Fibroblast of lung (primary cell): ENCODE data around the gene VRK1. TPM values are rescaled to one million over a fixed set of nuclear protein-coding genes. Genes with fewer than 3 reads are reported as not detected.

Experiments
- DNase-seq, 2 donors: peaks; one replicate each; pipeline versions ENCODE4 v3.0.0 to v3.0.0-alpha.2; 2010; ENCODE audit warnings: low read depth in 2 of 2
- H2AFZ ChIP-seq: 2 replicates; pipeline ENCODE4 v1.5.1; 2012; ENCODE audit warnings: low read length, control low read depth, inconsistent platforms
- H3K27ac ChIP-seq: 2 replicates; pipeline ENCODE4 v1.5.1; 2011; ENCODE audit warnings: low read length, control low read depth; ENCODE audit not compliant: insufficient read depth
- H3K27me3 ChIP-seq: 2 replicates; pipeline ENCODE4 v1.5.1; 2011; ENCODE audit warnings: mild to moderate bottlenecking, low read length; ENCODE audit not compliant: control insufficient read depth, insufficient read depth
- H3K36me3 ChIP-seq: 2 replicates; pipeline ENCODE4 v1.5.1; 2011; ENCODE audit warnings: low read length; ENCODE audit not compliant: control insufficient read depth, insufficient read depth
- H3K4me1 ChIP-seq: 2 replicates; pipeline ENCODE4 v1.5.1; 2011; ENCODE audit warnings: low read length; ENCODE audit not compliant: control insufficient read depth, insufficient read depth; ENCODE audit errors: extremely low read depth
- H3K4me2 ChIP-seq: 2 replicates; pipeline ENCODE4 v1.5.1; 2011; ENCODE audit warnings: low read length, control low read depth; ENCODE audit not compliant: insufficient read depth; ENCODE audit errors: extremely low read depth
- H3K4me3 ChIP-seq, 4 experiments: fragments of 200-600 bp in 1 of 4; sonication (generic) in 1 of 4; replicated peaks in 1 of 4; 2 replicates each; pipeline ENCODE4 v1.5.1; 2011 to 2016; ENCODE audit warnings: low read length in 4 of 4, low read depth in 3 of 4, mild to moderate bottlenecking in 3 of 4, control low read depth in 2 of 4, inconsistent platforms in 1 of 4, mixed read lengths in 1 of 4; ENCODE audit not compliant: insufficient read depth in 1 of 4; ENCODE audit errors: control extremely low read depth in 1 of 4
- H3K79me2 ChIP-seq: 2 replicates; pipeline ENCODE4 v1.5.1; 2012; ENCODE audit warnings: mild to moderate bottlenecking, low read length, inconsistent platforms; ENCODE audit not compliant: control insufficient read depth, insufficient read depth
- H3K9ac ChIP-seq: 2 replicates; pipeline ENCODE4 v1.5.1; 2011; ENCODE audit warnings: mild to moderate bottlenecking, low read length, control low read depth; ENCODE audit not compliant: insufficient read depth
- H3K9me3 ChIP-seq: 2 replicates; pipeline ENCODE4 v1.5.1; 2012; ENCODE audit warnings: low read depth, low read length; ENCODE audit not compliant: control insufficient read depth, insufficient read depth
- H4K20me1 ChIP-seq: 2 replicates; pipeline ENCODE4 v1.5.1; 2011; ENCODE audit warnings: low read length; ENCODE audit not compliant: control insufficient read depth, insufficient read depth; ENCODE audit errors: extremely low read depth
- CTCF ChIP-seq, 2 donors: IDR thresholded peaks in 1 of 2; conservative IDR thresholded peaks in 1 of 2; 1 replicate in 1 of 2; 2 replicates in 1 of 2; pipeline ENCODE4 v1.5.1; 2011 to 2012; ENCODE audit warnings: low read length in 2 of 2, control low read depth in 1 of 2, inconsistent platforms in 1 of 2, low read depth in 1 of 2, mild to moderate bottlenecking in 1 of 2
- EZH2 ChIP-seq: IDR thresholded peaks from 2 replicates; pipeline ENCODE4 v1.5.1; 2012; ENCODE audit warnings: low read length, control low read depth, mild to moderate bottlenecking; ENCODE audit errors: missing control alignments
- polyA plus RNA-seq, 2 donors: library from polyadenylated mRNA; depleted of rRNA in 1 of 2; stranded (reverse) in 1 of 2; unstranded in 1 of 2; fragments of >200 nt; gene quantifications; 2 replicates each; pipeline ENCODE4 v1.2.1, GENCODE V29; 2011 to 2012; ENCODE audit warnings: missing spikeins in 1 of 2
- total RNA-seq: library from RNA; depleted of rRNA; stranded (reverse); fragments of >200 nt; gene quantifications from 2 replicates; pipeline ENCODE4 v1.2.1, GENCODE V29; 2014

Gene VRK1
- total and polyA plus RNA-seq, 2 donors (not counting 1 experiment from before 2014, with no cell fraction given): 11.5 to 24.9 TPM

- no peak for DNase-seq
- Histone ChIP-seq H3K79me2 (no peaks in the 10 kb centered on the region), H3K4me3 (no peak overlapping the region), H3K4me2 (no peak overlapping the region), H4K20me1 (no peaks in the 10 kb centered on the region), H3K9me3 (no peaks in the 10 kb centered on the region), H2AFZ (no peak overlapping the region), H3K9ac (no peak overlapping the region), H3K36me3 (no peaks in the 10 kb centered on the region), H3K27me3 (no peaks in the 10 kb centered on the region), H3K27ac (no peak overlapping the region), H3K4me1 (no peaks in the 10 kb centered on the region)
- TF ChIP-seq CTCF (conservative IDR thresholded peaks at IDR 0.05 in 1 of 2, IDR thresholded peaks at IDR 0.05 in 1 of 2; ENCODE audit: low read depth in 1 of 2, low read length in 2 of 2): no peak
- no peak for TF ChIP-seq EZH2
Measured at GRCh38 chr14:96920820-96921219, 123.6 kb downstream of the VRK1 start.

GRCh38 chr14:96922986-96923385 is 125.8 kb downstream of the VRK1 start:
- no peak overlapping the region for H3K4me2 ChIP-seq
- no peaks in the 10 kb centered on the region for H4K20me1 ChIP-seq
- H3K4me3 ChIP-seq: no peak overlapping the region
- no peak overlapping the region for H3K9ac ChIP-seq
- H3K79me2 ChIP-seq: no peaks in the 10 kb centered on the region
- no peak overlapping the region for H3K27ac ChIP-seq
- no peaks in the 10 kb centered on the region for H3K4me1 ChIP-seq
- H3K9me3 ChIP-seq: no peaks in the 10 kb centered on the region
- no peak for DNase-seq
- no peak overlapping the region for H2AFZ ChIP-seq
- TF ChIP-seq EZH2: no peak
- TF ChIP-seq CTCF (conservative IDR thresholded peaks at IDR 0.05 in 1 of 2, IDR thresholded peaks at IDR 0.05 in 1 of 2; ENCODE audit: low read depth in 1 of 2, low read length in 2 of 2): no peak
- H3K36me3 ChIP-seq: no peaks in the 10 kb centered on the region
- H3K27me3 ChIP-seq: no peaks in the 10 kb centered on the region

- Histone ChIP-seq H3K4me2 (no peak overlapping the region), H3K27ac (no peak overlapping the region), H4K20me1 (no peaks in the 10 kb centered on the region), H3K9ac (no peak overlapping the region), H3K36me3 (no peaks in the 10 kb centered on the region), H2AFZ (no peak overlapping the region), H3K4me3 (no peak overlapping the region), H3K9me3 (no peaks in the 10 kb centered on the region), H3K4me1 (no peaks in the 10 kb centered on the region), H3K79me2 (no peaks in the 10 kb centered on the region), H3K27me3 (no peaks in the 10 kb centered on the region)
- TF ChIP-seq EZH2 (no peak), CTCF (conservative IDR thresholded peaks at IDR 0.05 in 1 of 2, IDR thresholded peaks at IDR 0.05 in 1 of 2; ENCODE audit: low read depth in 1 of 2, low read length in 2 of 2) (no peak)
- no peak for DNase-seq
Measured at GRCh38 chr14:96925422-96925821, 128.2 kb downstream of the VRK1 start.
